UCSD-AML1 (cell line): Measurements from ENCODE around the gene SOS1.
"Not testable (repeated sequence)": the region's sequence is repeated elsewhere in the genome, so short reads cannot be mapped to it uniquely, and the experiment has no call there.

ENCODE experiments used
- DNase-seq: peaks from one replicate; lab custom pipeline; 2025; ENCODE audit not compliant: unreplicated experiment; lab: John Stamatoyannopoulos, UW

Gene SOS1

GRCh38 chr2:38975042-38975441 is 145.8 kb downstream of the SOS1 start:
- no peak for DNase-seq

GRCh38 chr2:38973266-38973665 is 147.6 kb downstream of the SOS1 start:
- DNase-seq: no peak

DNA sequence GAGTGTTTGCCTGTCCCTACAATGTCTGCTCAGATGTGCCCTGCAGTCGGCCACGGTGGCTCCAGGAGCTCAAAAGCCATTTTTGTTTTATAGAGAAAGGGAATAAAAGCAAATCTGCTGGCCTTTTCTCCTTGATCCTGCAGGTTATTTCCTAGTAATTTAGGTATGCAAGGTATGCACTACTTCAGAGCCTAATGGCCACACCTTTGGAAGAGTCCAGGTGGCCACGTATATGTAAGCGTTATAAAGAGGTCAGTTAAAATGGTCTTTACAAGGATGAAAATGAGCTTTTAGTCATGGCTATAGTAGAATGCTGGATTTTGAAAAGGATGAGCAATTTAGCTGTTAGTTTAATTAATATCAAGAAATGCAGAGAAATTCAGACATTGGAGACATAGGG is 149.5 kb downstream of the SOS1 start:
- DNase-seq: no peak

GRCh38 chr2:38968021-38968420 is 152.8 kb downstream of the SOS1 start:
- no peak for DNase-seq

DNA sequence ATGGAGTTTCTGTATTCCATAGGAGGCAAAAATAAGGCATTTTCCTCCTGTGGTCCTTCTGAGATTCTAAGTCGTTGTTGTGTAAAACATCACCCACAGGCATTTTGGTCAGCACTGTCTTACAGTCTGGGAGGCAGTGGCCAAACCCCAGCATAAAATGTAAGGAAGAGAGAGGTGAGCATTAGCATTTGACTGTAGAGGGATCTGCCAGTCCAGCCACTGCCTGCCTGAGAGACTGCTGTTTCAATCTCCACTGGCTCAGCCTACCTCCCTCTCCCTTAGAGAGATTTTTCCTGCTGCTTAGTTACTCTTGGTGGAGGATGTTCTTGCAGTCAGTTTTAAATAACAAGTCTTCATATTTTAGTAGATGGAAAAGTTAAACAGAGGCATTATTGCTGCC is 154.2 kb downstream of the SOS1 start:
- DNase-seq: no peak

- no peak for DNase-seq
Measured at GRCh38 chr2:38966006-38966405, 154.8 kb downstream of the SOS1 start.

DNA sequence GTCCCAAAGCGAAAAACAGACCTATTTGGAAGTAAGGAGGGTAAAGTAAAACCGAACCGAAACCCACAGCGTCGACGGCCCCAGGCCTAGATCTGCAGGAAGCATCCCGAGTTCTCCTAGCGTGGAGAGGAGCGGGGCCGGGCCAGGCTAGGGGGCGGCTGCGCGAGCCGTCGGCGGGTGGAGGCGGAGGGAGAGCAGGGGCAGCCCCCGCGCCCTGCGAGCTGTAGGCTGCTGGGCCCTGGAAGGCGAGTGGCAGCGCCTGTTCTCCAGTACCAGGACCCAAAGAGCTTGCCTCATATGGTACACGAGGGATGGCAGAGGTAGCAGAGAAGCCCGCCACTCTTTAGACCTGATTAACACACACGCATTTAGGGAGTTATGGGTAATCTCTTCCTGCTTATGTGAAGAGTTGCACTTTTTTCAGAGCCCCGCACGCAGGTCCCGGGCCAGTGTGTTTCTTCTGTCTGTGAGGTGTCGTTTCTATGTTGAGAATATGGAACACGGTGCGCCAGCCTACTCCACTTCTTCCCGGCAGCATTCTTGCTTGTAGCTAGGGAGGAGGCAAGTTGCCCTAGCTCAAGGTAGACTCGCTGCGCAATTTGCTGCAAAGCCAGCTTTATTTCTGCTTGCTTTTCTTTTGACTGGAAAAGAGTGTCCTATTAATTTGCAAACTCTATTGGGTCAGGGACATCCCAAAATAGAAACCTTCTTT is 160.1 kb downstream of the SOS1 start:
- DNase-seq: no peak

GRCh38 chr2:38959938-38960608 is 160.8 kb downstream of the SOS1 start:
- no peak for DNase-seq

- DNase-seq: no peak
Measured at GRCh38 chr2:38959466-38959865, 161.4 kb downstream of the SOS1 start.

- DNase-seq: no peak
Measured at GRCh38 chr2:38957972-38958371, 162.9 kb downstream of the SOS1 start.

GRCh38 chr2:38951766-38952165 is 169.1 kb downstream of the SOS1 start:
- DNase-seq: no peak

DNA sequence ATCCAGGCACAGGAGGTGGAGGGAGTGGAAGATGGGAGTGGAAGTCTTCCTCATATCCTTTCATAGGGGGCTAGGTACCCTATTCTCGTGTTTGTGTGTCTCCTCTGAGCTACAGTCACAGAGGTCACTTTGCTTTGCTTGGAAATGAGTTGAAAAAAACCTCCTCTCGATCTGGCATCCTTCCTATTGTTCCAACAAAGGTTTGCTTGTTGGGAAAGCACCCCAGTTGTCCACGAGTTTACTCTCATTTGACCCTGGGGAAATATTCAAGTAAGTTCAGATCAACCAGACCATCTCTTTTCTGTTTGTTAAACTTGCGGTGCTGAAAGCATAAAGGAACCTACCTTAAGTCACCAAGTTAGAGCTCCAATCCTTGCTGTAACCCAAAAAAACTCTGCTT is 171.9 kb downstream of the SOS1 start:
- no peak for DNase-seq

DNA sequence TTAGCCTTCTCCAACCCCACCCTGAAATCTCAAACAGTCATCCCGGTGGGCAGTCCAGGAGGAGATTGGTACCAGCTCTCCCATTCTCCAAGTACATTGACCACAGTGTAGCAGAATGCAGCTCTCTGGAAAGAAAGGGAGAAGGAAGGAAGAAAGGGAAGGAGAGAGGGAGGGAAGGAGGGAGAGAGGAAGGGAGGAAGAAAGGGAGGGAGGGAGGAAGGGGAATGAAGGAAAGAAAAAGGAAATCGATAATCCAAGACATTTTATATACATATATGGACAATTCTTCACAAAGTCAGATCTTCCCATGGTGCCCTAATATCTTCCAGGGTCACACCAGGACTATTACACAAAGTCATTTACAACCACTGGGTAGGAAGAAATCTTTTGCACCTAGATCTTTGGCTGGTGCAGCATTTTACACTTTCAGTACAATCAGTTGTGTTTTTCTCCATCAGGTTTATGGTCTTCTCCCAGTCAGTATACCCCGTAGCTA is 172.4 kb downstream of the SOS1 start:
- DNase-seq: no peak

DNA sequence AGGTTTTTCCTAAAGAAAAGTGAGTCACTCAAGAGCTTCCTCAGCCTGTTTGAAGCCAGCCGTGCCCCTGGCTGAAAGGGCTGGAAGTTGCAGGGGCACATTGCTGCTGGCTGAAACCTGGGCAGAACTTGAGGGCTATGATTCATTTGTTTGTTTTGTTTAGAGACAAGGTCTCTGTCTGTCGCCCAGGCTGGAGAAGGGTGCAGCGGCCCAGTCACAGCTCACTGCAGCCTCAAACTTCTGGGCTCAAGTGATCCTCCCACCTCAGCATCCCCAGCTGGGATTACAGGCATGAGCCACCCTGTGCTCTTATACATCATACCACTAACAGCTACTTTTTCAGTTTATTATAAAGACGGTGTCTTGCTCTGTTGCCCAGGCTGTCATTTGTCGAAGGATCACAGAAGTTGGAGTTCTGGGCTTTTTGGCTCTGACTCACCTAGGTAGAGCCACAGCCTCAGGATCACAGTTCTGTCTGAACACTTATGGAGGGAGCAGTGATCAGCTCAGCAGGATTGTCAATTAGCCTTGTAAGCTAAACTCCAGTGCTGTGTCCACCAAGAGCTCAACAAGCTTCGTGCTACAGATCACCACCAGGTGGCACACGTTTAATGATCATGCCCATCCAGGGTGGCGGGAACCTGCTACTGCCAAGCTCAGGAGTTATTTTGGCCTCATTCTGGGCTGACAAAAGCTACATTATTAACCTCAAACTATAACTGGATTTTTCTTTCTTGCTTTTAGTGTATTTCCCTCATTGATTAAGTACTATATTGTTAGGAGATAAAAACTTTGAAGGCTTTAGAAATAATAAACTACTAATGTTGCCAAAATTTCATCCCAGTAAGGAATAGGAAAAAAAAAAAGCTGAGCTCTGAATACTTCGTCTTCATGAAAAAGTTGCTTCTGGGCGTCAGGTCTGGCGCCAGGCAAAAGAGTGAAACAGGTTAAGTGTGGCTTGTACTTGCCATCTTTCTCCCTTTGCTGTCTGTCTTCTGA is 173.3 kb downstream of the SOS1 start:
- DNase-seq: peak; percentile 53

GRCh38 chr2:38945911-38946310 is 174.9 kb downstream of the SOS1 start:
- DNase-seq: no peak

DNA sequence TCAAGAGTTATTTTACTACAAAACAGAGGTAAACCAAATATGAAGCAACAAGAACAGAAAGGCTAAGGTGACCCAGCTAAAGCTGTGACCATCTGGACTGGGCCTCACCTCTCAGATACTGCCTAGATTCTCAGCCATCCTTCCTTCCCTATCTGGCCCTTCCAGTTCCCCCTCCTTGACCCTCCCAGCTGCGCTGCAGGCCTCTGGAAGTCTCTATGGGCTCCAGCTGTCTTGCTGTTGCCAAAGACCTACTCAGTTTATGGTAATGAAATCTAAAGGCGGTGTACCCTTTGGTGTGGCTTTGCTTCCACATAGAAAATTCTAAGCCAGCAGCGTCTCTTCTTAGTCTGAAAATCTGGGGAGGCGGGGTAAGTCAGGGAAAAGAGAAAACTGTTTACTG is 175.5 kb downstream of the SOS1 start:
- DNase-seq: no peak

- no peak for DNase-seq
Measured at GRCh38 chr2:38943784-38944183, 177.1 kb downstream of the SOS1 start.

DNA sequence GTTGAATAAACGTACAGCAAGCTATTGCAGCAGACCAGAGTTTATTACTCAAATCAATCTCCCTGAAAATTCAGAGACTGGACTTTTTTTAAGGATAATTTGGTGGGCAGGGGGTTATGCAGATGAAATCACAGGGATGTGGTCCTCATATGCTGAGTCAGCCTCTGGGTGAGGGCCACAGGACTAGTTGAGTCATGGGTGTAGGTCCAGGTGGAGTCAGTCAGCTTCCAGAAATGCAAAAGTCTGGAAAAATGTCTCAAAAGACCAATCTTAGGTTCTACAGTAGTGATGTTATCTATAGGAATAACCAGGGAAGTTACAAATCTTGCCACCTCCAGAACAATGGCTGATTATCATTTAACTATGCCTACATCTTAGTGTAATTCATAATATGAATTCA is 180.1 kb downstream of the SOS1 start:
- no peak for DNase-seq

DNA sequence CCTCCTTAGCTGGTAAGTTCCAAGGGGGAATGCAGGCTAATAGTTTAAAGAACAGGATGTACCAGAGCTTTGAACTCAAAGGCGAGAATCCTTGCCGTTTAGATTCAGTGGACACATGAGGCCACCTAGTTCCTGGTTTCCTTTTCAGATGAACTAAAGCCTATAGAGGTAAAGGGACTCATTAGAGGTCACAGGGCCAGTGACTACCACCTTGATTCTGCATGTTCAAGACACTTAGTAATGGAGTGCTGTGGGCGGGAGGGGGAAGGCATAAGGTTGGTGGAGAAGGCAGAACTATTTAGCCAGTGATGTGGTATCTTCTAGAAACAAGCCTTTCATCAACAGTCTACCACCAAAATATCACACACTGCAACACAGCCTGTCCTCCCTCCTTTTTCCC is 183.3 kb downstream of the SOS1 start:
- no peak for DNase-seq

- DNase-seq: not testable (repeated sequence)
Measured at GRCh38 chr2:38936516-38936915, 184.3 kb downstream of the SOS1 start.

- no peak for DNase-seq
Measured at GRCh38 chr2:38935568-38936172, 185.2 kb downstream of the SOS1 start.
